Activated CD8-positive, alpha-beta memory T cell treated with anti-CD3 and anti-CD28 coated beads, Interleukin-2, amount 50 U/mL, for 24 hours (primary cell): ENCODE results near the gene HOXC6.

Experiments
- DNase-seq: peaks from one replicate; pipeline ENCODE4 v3.0.0-alpha.2; 2020; ENCODE audit errors: extremely low read depth

HOXC6 gene

DNA sequence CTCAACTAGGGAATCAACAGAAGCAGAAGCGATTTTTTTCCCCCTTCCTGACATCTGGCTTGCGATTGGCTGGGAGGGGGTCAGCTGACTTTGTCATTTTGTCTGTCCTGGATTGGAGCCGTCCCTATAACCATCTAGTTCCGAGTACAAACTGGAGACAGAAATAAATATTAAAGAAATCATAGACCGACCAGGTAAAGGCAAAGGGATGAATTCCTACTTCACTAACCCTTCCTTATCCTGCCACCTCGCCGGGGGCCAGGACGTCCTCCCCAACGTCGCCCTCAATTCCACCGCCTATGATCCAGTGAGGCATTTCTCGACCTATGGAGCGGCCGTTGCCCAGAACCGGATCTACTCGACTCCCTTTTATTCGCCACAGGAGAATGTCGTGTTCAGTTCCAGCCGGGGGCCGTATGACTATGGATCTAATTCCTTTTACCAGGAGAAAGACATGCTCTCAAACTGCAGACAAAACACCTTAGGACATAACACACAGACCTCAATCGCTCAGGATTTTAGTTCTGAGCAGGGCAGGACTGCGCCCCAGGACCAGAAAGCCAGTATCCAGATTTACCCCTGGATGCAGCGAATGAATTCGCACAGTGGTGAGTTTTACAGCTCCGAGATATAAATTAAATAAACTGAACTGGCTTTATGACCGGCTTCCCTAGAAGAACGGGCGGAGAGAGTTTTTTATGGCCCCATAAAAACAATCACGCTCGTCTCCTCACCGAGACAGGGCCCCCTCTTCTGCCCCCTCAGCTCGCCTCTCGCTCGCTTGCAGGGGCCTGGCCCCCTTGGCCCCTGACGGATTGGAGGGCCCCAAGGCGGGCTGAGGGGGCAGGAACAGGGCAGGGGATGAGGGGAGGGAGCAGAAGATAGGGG lies at the start of gene HOXC6:
Gene HOXC6 (plus strand): TSS at position 127 of the 888 bp plus-strand sequence. CDS start 82 bp downstream, at position 209.
- DNase-seq: no peak

DNA sequence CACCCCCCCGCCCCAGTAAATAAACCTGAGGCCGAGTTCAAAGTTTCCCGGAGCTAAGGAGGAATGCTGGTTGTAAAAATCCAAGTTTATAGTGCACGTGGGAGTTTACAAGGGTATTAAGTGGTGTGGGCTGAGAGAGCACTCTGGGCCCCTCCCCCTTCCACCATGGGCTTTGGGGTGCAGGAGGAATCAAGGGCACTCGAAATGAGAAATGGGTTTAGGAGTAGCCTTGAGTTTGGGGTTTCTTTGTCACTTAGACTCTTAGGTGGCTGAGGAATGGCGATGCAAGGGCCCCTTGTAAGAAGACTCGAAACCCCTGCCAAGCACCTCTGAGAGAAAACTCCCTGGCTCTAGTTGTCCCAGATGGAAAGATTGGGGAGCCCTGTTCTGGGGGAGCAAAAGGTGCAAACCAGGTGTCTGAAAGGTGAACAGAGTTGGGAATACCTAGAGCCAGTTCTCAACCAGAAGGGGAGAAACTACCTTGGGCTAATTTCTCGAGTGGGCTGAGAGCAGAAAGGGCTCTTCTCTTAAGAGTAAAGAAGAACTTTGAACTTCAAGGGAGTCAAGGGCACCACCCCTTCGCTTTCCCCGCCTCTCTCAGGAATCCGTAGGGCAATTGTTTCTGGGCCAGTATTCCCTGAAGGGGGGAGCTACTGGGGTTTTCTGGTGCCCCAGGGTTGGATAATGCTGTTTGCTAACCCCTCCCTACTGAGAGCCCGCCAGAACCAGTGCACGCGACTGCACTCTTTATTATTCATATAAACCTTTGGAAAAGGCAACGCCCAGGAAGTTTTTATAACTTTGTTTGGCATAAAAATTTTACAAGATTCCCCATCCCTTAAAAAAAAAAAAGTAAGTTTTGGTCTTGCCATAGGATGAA lies 49.5 kb upstream of the HOXC6 start:
- DNase-seq: no peak

GRCh38 chr12:53980104-53980801 lies 48.0 kb upstream of the HOXC6 start:
- no peak for DNase-seq

GRCh38 chr12:53980802-53981496 lies 47.3 kb upstream of the HOXC6 start:
- no peak for DNase-seq

- no peak for DNase-seq
These were observed 46.3 kb upstream of the HOXC6 start for GRCh38 chr12:53981634-53982565.

DNA sequence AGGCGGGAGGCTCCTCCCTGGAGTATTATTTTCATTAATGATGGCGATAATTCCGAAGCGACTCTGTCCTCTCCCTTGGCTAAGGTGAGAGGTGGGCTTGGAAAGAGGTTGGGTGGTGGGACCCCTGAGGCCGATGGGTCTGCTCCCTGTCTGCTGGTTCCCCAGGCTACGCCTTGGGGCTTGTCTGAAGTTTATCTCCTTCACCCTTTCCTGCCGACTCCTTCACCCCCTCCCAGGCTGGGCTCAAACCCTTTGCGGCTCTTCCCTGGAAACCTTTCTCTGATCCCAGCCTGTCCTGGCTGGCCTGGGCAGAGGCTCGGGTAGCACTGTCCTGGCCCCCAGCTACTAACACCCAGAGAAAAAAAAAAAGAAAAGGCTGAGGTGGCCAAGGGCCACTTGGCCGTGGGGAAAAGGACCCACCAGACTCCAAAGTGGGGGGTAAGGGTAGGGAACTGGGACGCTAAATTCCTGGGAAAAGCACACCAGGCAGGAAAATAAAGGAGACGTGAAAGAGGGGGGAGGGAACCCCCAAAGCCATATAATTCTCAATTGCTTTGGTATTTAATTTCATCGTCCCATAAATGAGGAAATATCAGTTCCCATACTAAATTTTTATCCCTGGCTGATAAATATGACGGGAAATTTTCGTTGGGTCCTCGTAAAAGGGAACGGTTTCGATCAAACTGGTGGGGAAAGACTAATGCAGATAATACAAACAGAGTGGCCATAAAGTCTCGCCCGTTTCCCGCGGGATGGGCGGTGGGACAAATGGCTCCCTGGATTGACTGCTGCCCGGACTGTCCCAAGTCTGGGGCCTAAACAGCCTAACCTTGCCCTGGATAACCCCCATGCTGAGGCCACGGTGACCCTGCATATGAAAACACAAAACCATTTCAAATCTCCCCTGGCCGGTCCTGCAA lies 45.3 kb upstream of the HOXC6 start:
- no peak for DNase-seq

GRCh38 chr12:53983568-53983949 lies 44.7 kb upstream of the HOXC6 start:
- no peak for DNase-seq

DNA sequence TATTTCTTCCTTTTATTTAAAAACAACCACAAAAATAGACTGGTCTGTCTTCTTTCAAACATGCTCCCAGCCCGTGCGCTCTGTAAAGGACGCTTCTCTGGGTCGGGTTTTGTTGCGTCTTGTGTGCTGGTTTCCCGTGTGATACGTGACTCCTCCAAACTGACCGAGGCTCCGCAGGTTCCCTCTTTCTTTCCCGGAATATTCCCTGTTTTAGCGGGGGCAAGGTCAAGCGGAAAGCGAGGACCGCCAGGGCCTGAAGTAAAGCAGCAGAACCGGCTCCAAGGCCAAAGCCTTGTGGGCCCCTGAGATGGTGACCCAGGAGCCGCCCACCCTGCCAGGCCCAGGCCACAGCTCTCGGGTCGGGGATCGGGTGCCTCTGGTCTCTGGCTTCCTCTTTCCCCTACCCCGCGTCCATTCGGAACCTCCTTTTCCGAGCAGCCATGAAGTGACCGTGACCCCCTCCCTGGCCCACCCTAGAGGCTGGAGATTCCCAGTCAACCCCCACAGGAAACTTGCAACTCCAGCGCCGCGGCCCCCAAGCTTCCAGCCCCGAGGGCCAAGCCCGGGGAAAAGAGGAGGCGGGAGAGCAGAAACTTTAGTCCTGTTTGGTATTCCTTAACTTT lies 44.2 kb upstream of the HOXC6 start:
- DNase-seq: no peak

- DNase-seq: peak; percentile 56
These were observed 43.1 kb upstream of the HOXC6 start, which contains the start of gene HOXC10 for GRCh38 chr12:53984901-53985691. Gene HOXC10, plus strand, starts transcription at chr12:53985146. Its CDS starts 114 bp downstream, at chr12:53985260.

DNA sequence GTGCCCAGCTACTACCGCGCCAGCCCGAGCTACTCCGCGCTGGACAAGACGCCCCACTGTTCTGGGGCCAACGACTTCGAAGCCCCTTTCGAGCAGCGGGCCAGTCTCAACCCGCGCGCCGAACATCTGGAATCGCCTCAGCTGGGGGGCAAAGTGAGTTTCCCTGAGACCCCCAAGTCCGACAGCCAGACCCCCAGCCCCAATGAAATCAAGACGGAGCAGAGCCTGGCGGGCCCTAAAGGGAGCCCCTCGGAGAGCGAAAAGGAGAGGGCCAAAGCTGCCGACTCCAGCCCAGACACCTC lies 42.6 kb upstream of the HOXC6 start:
- DNase-seq: no peak

DNA sequence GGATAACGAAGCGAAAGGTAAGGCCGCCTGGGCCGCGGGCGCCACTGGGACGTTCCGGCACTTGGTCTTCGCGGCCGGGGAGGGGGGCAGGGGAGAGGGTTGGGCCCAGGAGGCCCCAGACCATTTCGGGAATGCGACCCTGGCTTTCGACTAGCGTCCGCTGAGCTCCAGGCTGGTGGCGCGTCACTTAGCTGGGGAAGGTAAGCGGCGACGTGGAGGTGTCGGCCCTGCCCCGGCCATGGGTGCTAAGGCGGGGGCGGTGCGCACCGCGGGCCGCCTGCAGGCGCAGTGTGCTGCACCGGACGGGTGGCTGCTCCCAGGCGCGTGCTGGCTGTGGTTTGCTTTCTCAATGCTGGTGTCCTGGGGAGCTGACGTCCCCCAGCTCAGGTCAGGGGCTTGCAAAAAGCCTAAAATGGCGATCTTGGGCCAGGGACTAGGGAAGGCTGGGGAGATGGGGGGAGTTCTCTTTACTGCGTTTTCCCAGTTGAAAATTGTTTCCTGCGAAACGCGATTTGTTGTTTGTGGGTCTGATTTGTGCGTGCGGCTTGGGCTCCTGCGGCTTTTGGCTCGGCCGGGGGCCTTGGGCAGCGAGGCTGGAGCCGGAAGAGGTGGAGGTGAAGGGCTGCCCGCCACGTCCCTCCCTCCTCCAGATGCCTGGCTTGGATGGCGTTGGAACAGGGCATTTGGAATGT lies 42.1 kb upstream of the HOXC6 start:
- no peak for DNase-seq

GRCh38 chr12:53986686-53987483 lies 41.4 kb upstream of the HOXC6 start:
- DNase-seq: no peak

DNA sequence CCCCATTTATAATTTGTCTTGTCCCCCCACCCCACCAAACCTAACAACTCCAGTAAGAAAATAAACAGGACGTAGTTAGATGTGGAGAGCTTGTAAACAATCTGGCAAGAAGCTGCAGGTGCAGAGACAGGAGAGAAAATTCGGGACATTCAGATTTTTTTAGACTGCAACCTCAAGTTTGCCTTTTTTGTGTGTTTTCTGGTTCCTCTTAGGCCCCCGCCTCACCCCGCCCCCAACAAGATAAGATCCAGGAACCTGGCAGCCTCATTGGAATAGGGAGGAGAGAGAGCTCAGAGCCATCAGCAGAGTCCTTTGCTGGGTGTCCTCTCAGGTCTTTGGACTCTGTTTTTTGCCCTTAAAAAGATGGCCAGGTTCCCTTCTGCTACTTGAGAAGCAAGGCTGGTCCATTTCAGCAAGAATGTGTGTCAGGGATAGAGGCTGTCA lies 40.4 kb upstream of the HOXC6 start:
- DNase-seq: no peak

- no peak for DNase-seq
These were observed 39.6 kb upstream of the HOXC6 start for GRCh38 chr12:53988541-53989226.

- no peak for DNase-seq
These were observed 38.8 kb upstream of the HOXC6 start for GRCh38 chr12:53989227-53990113.
